Activated CD8-positive, alpha-beta memory T cell treated with anti-CD3 and anti-CD28 coated beads, Interleukin-2, amount 50 U/mL, for 24 hours (primary cell): ENCODE measurements around the gene CD68.

Source experiments
- DNase-seq: peaks from one replicate; pipeline ENCODE4 v3.0.0-alpha.2; 2020; ENCODE audit errors: extremely low read depth

The CD68 gene

GRCh38 chr17:7559320-7560171 is 19.9 kb upstream of the CD68 start:
- DNase-seq, result no peak

- no peak for DNase-seq
Measured at GRCh38 chr17:7560172-7561027, 19.0 kb upstream of the CD68 start.

- DNase-seq, result peak; percentile 67
Measured at GRCh38 chr17:7561028-7561575, 18.3 kb upstream of the CD68 start.

GRCh38 chr17:7561589-7562207 is 17.7 kb upstream of the CD68 start, which contains the start of gene SENP3:
Gene SENP3 (plus strand): TSS chr17:7561919. CDS start chr17:7563077, 1,158 bp downstream.
- DNase-seq, result no peak

GRCh38 chr17:7562208-7562605 is 17.2 kb upstream of the CD68 start:
- DNase-seq, result no peak

- DNase-seq, result no peak
Measured at GRCh38 chr17:7563115-7563869, 16.1 kb upstream of the CD68 start.

- DNase-seq, result no peak
Measured at GRCh38 chr17:7569571-7569970, 9.9 kb upstream of the CD68 start.

GRCh38 chr17:7570351-7570750 is 9.1 kb upstream of the CD68 start:
- DNase-seq, result no peak

- no peak for DNase-seq
Measured at GRCh38 chr17:7572338-7572587, 7.2 kb upstream of the CD68 start.

GRCh38 chr17:7572588-7573323 is 6.7 kb upstream of the CD68 start:
- DNase-seq, result peak; percentile 98

- peak; percentile 74 for DNase-seq
Measured at GRCh38 chr17:7573324-7574080, 5.9 kb upstream of the CD68 start.

- no peak for DNase-seq
Measured at GRCh38 chr17:7574176-7574953, 5.1 kb upstream of the CD68 start.

GRCh38 chr17:7575481-7575883 is 4.0 kb upstream of the CD68 start:
- DNase-seq, result no peak

GRCh38 chr17:7575959-7576358 is 3.5 kb upstream of the CD68 start:
- DNase-seq, result no peak

GRCh38 chr17:7576432-7576937 is 3.0 kb upstream of the CD68 start:
- DNase-seq, result no peak

GRCh38 chr17:7577327-7578199 is 1.9 kb upstream of the CD68 start:
- DNase-seq, result no peak

- DNase-seq, result no peak
Measured at GRCh38 chr17:7579834-7580603, 581 bp downstream of the CD68 start.
